ENCODE data around the gene AGAP1. TPM values are rescaled to one million over a fixed set of nuclear protein-coding genes. Genes with fewer than 3 reads are reported as not detected.

AGAP1 gene
- total RNA-seq, 1 donor from 2014 or later, result 33.4 TPM

GRCh38 chr2:236001854-236002253 lies 508.0 kb downstream of the AGAP1 start:
- intact Hi-C loops (cut with DNase I), result no loop called here

GRCh38 chr2:236008006-236008405 lies 514.2 kb downstream of the AGAP1 start:
- no peaks in the 10 kb centered on the region for H3K9me3 ChIP-seq
- no peaks in the 10 kb centered on the region for H3K27me3 ChIP-seq
- intact Hi-C loops (cut with DNase I), result no loop called here
- TF ChIP-seq CTCF (IDR thresholded peaks at IDR 0.05), result no peak
- ATAC-seq (no peak), DNase-seq (no peak)
- H3K27ac ChIP-seq, result no peak overlapping the region
- no peak overlapping the region for H3K4me3 ChIP-seq
- H3K4me1 ChIP-seq, result no peaks in the 10 kb centered on the region
- no peaks in the 10 kb centered on the region for H3K36me3 ChIP-seq

More at GRCh38 chr2:236001854-236002253, 508.0 kb downstream of the AGAP1 start:
- H3K27ac ChIP-seq, result no peak overlapping the region
- no peak overlapping the region for H3K4me3 ChIP-seq
- ATAC-seq (no peak), DNase-seq (no peak)
- H3K9me3 ChIP-seq, result no peaks in the 10 kb centered on the region
- no peaks in the 10 kb centered on the region for H3K36me3 ChIP-seq
- H3K27me3 ChIP-seq, result no peaks in the 10 kb centered on the region
- TF ChIP-seq CTCF (IDR thresholded peaks at IDR 0.05), result no peak
- no peaks in the 10 kb centered on the region for H3K4me1 ChIP-seq

GRCh38 chr2:236008857-236009256 lies 515.0 kb downstream of the AGAP1 start:
- Histone ChIP-seq H3K4me1 (no peaks in the 10 kb centered on the region), H3K4me3 (no peak overlapping the region), H3K9me3 (no peaks in the 10 kb centered on the region), H3K27ac (no peak overlapping the region), H3K36me3 (no peaks in the 10 kb centered on the region), H3K27me3 (no peaks in the 10 kb centered on the region)
- TF ChIP-seq CTCF (IDR thresholded peaks at IDR 0.05), result no peak
- DNase-seq (no peak), ATAC-seq (no peak)
- intact Hi-C loops (cut with DNase I), result no loop called here

GRCh38 chr2:236010920-236011685 lies 517.3 kb downstream of the AGAP1 start:
- Histone ChIP-seq H3K36me3 (no peaks in the 10 kb centered on the region), H3K27ac (no peak overlapping the region), H3K4me1 (no peaks in the 10 kb centered on the region), H3K4me3 (no peak overlapping the region), H3K27me3 (no peaks in the 10 kb centered on the region), H3K9me3 (no peaks in the 10 kb centered on the region)
- DNase-seq, result no peak
- ATAC-seq, result no peak
- intact Hi-C loops (cut with DNase I), result no loop called here
- no peak for TF ChIP-seq CTCF (IDR thresholded peaks at IDR 0.05)

GRCh38 chr2:236012155-236012554 lies 518.3 kb downstream of the AGAP1 start:
- intact Hi-C loops (cut with DNase I), result no loop called here
- no peak for TF ChIP-seq CTCF (IDR thresholded peaks at IDR 0.05)
- H3K36me3 ChIP-seq, result no peaks in the 10 kb centered on the region
- no peaks in the 10 kb centered on the region for H3K9me3 ChIP-seq
- H3K4me1 ChIP-seq, result no peaks in the 10 kb centered on the region
- ATAC-seq (peak; percentile 85), DNase-seq (no peak)
- H3K27ac ChIP-seq, result no peak overlapping the region
- H3K27me3 ChIP-seq, result no peaks in the 10 kb centered on the region
- no peak overlapping the region for H3K4me3 ChIP-seq
